A673 (cell line): ENCODE measurements around the gene SLC10A3.

Source experiments
- CTCF ChIP-seq: fragments of 300-800, 200-600 bp; sonication (generic); conservative IDR thresholded peaks from 2 replicates; pipeline ENCODE4 v1.5.1; 2017; ENCODE audit warnings: low read depth, mild to moderate bottlenecking, antibody characterized with exemption, low read length, moderate library complexity, mixed read lengths
- EZH2 ChIP-seq: fragments of 200-600 bp; sonication (generic); IDR thresholded peaks from 2 replicates; pipeline ENCODE4 v1.6.1; 2017; ENCODE audit warnings: borderline replicate concordance, low read depth, mild to moderate bottlenecking, mixed read lengths, antibody characterized with exemption, low read length; ENCODE audit not compliant: poor library complexity, severe bottlenecking

GRCh38 chrX:154519389-154519788 lies 29.0 kb upstream of the SLC10A3 start:
- no peak for TF ChIP-seq CTCF
- TF ChIP-seq EZH2: no peak
